HFFc6 (cell line): ENCODE data around the gene SLC35F2. TPM values are rescaled to one million over a fixed set of nuclear protein-coding genes. Genes with fewer than 3 reads are reported as not detected.
"Not testable (repeated sequence)": the region's sequence is repeated elsewhere in the genome, so short reads cannot be mapped to it uniquely, and the experiment has no call there.

Experiments used
- DNase-seq: peaks from one replicate; pipeline ENCODE4 v3.0.0-alpha.2; 2018
- H3K27ac Mint-ChIP-seq: 2 replicates; pipeline ENCODE4 v1.8.0; 2020; ENCODE audit warnings: mild to moderate bottlenecking, mixed read lengths
- H3K27me3 Mint-ChIP-seq: 2 replicates; pipeline ENCODE4 v1.8.0; 2021; ENCODE audit warnings: mild to moderate bottlenecking, moderate library complexity, mixed read lengths; ENCODE audit not compliant: insufficient read depth
- H3K36me3 Mint-ChIP-seq: 2 replicates; pipeline ENCODE4 v1.8.0; 2021; ENCODE audit warnings: low read depth, mixed read lengths
- H3K4me1 Mint-ChIP-seq: 2 replicates; pipeline ENCODE4 v1.8.0; 2020; ENCODE audit warnings: low read depth, mixed read lengths
- H3K4me3 Mint-ChIP-seq: 2 replicates; pipeline ENCODE4 v1.8.0; 2020; ENCODE audit warnings: mild to moderate bottlenecking, moderate library complexity, mixed read lengths
- H3K9me3 Mint-ChIP-seq: 2 replicates; pipeline ENCODE4 v1.8.0; 2020; ENCODE audit warnings: mild to moderate bottlenecking, mixed read lengths
- total RNA-seq, 6 experiments: library from RNA; stranded (reverse); fragmentation: NEBNext Ultra II Directional; extraction: Animal tissue kit (Norgen Biotek cat#: 25700); gene quantifications; 2 replicates in 1 of 6; 3 replicates in 5 of 6; pipeline ENCODE4 v1.2.3, GENCODE V29; 2021
- TF ChIP-seq, protein P1 (sequence below): fragments of 200-600 bp; sonication (generic); IDR thresholded peaks from 2 replicates; pipeline ENCODE4 v1.5.0; 2021; ENCODE audit warnings: antibody characterized with exemption, mild to moderate bottlenecking

The SLC35F2 gene
- total RNA-seq, 6 experiments from 2014 or later = 7.0 to 9.7 (median 7.7) TPM

DNA sequence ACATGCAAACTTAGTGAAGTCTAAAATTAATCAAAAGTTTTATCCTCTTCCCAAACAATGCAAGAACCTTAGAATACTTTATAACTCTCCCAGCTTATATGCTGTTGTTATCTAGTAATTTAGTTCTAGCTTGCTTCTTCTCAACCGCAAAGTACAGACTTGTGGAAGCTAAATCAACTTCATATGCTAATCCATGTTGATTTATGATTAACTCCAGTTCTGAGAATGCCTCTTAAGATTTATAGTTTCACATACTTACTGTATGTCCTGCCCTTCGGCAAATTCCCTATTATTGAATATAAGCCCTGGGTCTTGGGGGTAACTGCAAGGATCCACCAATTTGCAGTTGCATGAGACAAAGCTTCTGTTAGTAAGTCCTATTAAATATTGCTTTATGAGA is 17.6 kb upstream of the SLC35F2 start:
- Mint-ChIP-seq H3K27ac (no peak overlapping the region), H3K27me3 (peaks cover 4% of the 10 kb centered on the region), H3K36me3 (0 out of 2 replicates have a peak, but pooled peaks cover 4% of the 10 kb centered on the region), H3K9me3 (no peaks in the 10 kb centered on the region), H3K4me1 (no peaks in the 10 kb centered on the region), H3K4me3 (no peak overlapping the region)
- TF ChIP-seq, protein P1, sequence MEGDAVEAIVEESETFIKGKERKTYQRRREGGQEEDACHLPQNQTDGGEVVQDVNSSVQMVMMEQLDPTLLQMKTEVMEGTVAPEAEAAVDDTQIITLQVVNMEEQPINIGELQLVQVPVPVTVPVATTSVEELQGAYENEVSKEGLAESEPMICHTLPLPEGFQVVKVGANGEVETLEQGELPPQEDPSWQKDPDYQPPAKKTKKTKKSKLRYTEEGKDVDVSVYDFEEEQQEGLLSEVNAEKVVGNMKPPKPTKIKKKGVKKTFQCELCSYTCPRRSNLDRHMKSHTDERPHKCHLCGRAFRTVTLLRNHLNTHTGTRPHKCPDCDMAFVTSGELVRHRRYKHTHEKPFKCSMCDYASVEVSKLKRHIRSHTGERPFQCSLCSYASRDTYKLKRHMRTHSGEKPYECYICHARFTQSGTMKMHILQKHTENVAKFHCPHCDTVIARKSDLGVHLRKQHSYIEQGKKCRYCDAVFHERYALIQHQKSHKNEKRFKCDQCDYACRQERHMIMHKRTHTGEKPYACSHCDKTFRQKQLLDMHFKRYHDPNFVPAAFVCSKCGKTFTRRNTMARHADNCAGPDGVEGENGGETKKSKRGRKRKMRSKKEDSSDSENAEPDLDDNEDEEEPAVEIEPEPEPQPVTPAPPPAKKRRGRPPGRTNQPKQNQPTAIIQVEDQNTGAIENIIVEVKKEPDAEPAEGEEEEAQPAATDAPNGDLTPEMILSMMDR = no peak
- DNase-seq = no peak

DNA sequence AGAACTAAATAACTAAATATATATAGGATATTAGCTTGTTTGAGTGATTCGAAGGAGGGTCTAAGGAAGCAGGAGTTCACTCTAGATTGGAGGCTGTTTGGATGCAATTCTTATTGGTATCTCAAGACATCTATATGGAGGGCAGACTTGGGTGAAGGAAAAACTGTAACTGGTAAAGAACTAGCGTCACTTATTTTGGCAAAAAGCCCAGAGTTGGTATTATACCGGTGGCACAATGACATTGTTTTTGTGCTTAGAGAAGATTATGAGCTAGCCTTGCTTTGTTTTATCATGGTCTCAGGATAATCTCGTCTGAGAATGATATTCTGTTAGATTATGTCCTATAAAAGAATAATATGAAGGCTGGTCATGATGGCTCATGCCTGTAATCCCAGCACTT is 6.0 kb upstream of the SLC35F2 start:
- TF ChIP-seq, protein P1 = no peak
- Mint-ChIP-seq H3K36me3 (no peaks in the 10 kb centered on the region), H3K4me3 (no peak overlapping the region), H3K27me3 (peaks cover 7% of the 10 kb centered on the region), H3K9me3 (no peaks in the 10 kb centered on the region), H3K27ac (no peak overlapping the region), H3K4me1 (peaks cover 3% of the 10 kb centered on the region)
- DNase-seq = no peak

DNA sequence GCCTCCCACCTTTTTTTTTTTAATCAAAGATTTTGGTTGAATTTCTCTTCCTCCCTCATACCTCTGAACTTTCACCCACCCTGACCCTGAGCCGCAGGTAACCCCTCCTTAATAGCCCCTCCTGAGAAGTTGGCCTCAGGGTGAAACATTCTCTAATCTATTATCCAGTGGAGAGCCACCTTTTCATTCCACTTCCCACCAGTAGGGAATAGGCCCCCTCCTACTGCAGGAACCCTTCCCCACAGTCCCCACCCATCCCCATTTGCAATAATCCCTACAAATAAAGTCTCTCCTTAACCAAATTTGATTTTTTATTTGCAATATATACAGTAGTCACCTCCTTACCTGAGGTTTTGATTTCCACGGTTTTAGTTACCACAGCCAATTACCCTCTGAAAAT is 2.1 kb upstream of the SLC35F2 start:
- Mint-ChIP-seq H3K36me3 (no peaks in the 10 kb centered on the region), H3K4me1 (peaks cover 28% of the 10 kb centered on the region), H3K27ac (no peak overlapping the region), H3K4me3 (no peak overlapping the region), H3K27me3 (peaks cover 5% of the 10 kb centered on the region), H3K9me3 (no peaks in the 10 kb centered on the region)
- TF ChIP-seq, protein P1 = peak; percentile 24; the same call in 1 of the 2 replicates
- DNase-seq = no peak

DNA sequence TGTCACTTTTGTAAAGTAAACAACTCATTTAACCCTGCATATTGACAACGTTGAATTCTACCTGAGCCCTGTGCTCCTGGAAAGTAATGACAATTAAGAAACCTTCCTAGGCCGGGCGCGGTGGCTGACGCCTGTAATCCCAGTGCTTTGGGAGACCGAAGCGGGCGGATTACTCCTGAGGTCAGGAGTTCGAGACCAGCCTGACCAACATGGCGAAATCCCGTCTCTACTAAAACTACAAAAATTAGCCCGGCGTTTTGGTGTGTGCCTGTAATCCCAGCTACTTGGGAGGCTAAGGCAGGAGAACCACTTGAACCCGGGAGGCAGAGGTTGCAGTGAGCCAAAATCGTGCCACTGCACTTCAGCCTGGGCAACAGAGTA is 1.6 kb upstream of the SLC35F2 start:
- not testable (repeated sequence) for H3K36me3 Mint-ChIP-seq, H3K27ac Mint-ChIP-seq, H3K9me3 Mint-ChIP-seq, H3K27me3 Mint-ChIP-seq, DNase-seq
- Mint-ChIP-seq H3K4me3 (peak overlapping the region; percentile 91; the same call in 1 of the 2 replicates), H3K4me1 (peaks cover 28% of the 10 kb centered on the region)

DNA sequence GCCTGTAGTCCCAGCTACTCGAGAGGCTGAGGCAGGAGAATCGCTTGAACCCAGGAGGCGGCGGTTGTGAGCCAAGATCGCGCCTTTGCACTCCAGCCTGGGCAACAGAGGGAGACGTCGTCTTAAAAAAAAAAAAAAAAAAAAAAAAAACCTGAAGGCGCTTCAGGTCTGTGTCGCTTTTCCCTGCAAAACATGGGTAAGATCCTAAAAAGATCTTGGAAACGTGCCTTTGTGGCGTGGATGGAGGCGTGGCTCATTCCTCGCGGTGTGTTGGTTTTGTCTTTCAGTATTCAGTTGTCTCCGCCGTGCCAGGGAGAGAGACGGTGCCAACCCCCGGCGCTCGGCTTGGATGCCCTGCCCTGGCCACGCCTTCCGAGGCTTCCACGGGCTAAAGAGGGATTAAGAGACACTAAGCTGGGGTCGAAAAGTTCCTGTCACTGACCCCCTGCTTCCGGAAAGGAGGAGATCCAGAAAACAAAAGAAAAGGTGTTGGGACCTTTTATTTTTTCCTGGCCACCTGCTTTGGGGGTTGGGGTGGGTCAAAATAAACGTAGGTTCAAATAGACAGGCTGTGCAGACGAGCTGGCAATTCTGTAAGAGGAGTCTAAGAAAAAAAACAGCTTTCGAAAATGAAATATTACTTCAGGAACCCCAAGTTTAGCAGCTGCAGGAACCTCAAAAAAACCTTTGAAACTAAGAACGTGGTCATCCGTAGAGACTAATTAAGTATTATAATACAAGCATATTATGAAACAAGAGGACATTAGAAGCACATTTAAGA is 1.1 kb upstream of the SLC35F2 start:
- Mint-ChIP-seq H3K4me3 (peak overlapping the region; percentile 91), H3K4me1 (peaks cover 28% of the 10 kb centered on the region), H3K27ac (peak overlapping the region; percentile 14; the same call in 1 of the 2 replicates), H3K36me3 (no peaks in the 10 kb centered on the region), H3K9me3 (no peaks in the 10 kb centered on the region), H3K27me3 (peaks cover 5% of the 10 kb centered on the region)
- DNase-seq = no peak
- TF ChIP-seq, protein P1 = no peak

DNA sequence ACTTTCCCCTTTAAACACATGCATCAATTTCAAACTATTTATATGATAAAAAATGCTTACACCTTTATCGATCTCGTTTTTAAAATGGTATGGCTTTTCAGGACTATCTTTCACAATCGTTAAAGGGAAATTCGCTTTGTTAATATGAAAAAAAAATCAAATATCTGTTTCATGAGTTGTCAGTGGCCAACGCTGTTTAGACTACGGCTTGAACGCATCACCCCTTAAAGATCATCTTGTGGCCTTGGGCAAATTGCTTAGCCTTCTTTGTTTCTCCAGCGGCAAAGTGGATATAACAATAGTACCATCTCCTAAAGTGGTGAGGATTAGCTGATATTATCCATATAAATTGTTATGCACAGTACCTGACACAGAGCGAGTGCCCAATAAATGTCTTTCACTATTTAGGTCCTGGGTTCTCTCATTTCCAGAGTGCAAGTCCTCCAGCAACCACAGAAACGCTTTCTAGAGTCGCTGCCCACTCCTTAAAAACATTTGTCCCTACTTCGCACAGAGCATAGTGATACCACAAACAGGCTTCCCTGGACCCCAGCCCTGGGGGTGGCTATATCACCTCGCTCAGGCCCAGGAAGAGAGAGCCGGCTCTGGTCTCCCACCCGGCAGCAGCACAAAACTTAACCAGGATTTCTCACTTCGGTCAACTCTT is 904 bp downstream of the SLC35F2 start:
- no peak for DNase-seq
- Mint-ChIP-seq H3K9me3 (no peaks in the 10 kb centered on the region), H3K27ac (peak overlapping the region; percentile 34), H3K27me3 (peaks cover 5% of the 10 kb centered on the region; the same call in 1 of the 2 replicates), H3K36me3 (no peaks in the 10 kb centered on the region), H3K4me1 (peaks cover 28% of the 10 kb centered on the region), H3K4me3 (peak overlapping the region; percentile 91)
- TF ChIP-seq, protein P1 = no peak
